WTC11 (cell line): ENCODE results near the gene SRSF2. TPM values are rescaled to one million over a fixed set of nuclear protein-coding genes. Genes with fewer than 3 reads are reported as not detected.

Experiments used
- ATAC-seq: fragments of 200-7000 bp; cut with Tn5 transposase; 2 replicates; pipeline ENCODE4 v1.10.0; 2021; ENCODE audit warnings: mild to moderate bottlenecking, moderate library complexity
- CTCF ChIA-PET: fragments of 300-600 bp; sonication (Branson Sonifier 250); formaldehyde crosslinking; loops from one replicate; lab custom pipeline; 2021; ENCODE audit warnings: antibody characterized with exemption; lab: Charles Lee
- POLR2A ChIA-PET: fragments of 350-600 bp; sonication (Branson Sonifier 250); formaldehyde crosslinking; loops from one replicate; lab custom pipeline; 2021; ENCODE audit warnings: antibody characterized with exemption; lab: Charles Lee
- DNase-seq: peaks from one replicate; pipeline ENCODE4 v3.0.0; 2021; ENCODE audit warnings: low spot score
- H3K27ac Mint-ChIP-seq: 2 replicates; pipeline ENCODE4 v1.8.0; 2021; ENCODE audit warnings: mixed read lengths
- H3K27me3 Mint-ChIP-seq: 2 replicates; pipeline ENCODE4 v1.8.0; 2021; ENCODE audit warnings: low read depth, mild to moderate bottlenecking, moderate library complexity, mixed read lengths
- H3K36me3 Mint-ChIP-seq: 2 replicates; pipeline ENCODE4 v1.8.0; 2021; ENCODE audit warnings: mixed read lengths
- H3K4me1 Mint-ChIP-seq: 2 replicates; pipeline ENCODE4 v1.8.0; 2022; ENCODE audit warnings: mixed read lengths
- H3K4me3 Mint-ChIP-seq: 2 replicates; pipeline ENCODE4 v1.8.0; 2021; ENCODE audit warnings: mild to moderate bottlenecking, moderate library complexity, mixed read lengths
- H3K9me3 Mint-ChIP-seq: 2 replicates; pipeline ENCODE4 v1.8.0; 2021; ENCODE audit warnings: mixed read lengths
- ATF2 ChIP-seq: sonication (generic); formaldehyde crosslinking; IDR thresholded peaks from 2 replicates; pipeline ENCODE4 v1.8.1; 2022; ENCODE audit warnings: low read depth, missing genetic modification reagents, borderline replicate concordance
- CREB1 ChIP-seq: sonication (generic); formaldehyde crosslinking; IDR thresholded peaks from 2 replicates; pipeline ENCODE4 v1.8.0; 2023; ENCODE audit warnings: mild to moderate bottlenecking, missing genetic modification reagents
- ESRRA ChIP-seq: sonication (generic); formaldehyde crosslinking; IDR thresholded peaks from 2 replicates; pipeline ENCODE4 v1.8.1; 2022; ENCODE audit warnings: mild to moderate bottlenecking, missing genetic modification reagents, borderline replicate concordance
- FOXJ3 ChIP-seq: sonication (generic); formaldehyde crosslinking; IDR thresholded peaks from 2 replicates; pipeline ENCODE4 v1.9.0; 2021; ENCODE audit warnings: missing genetic modification reagents, mild to moderate bottlenecking, borderline replicate concordance
- FOXK1 ChIP-seq: sonication (generic); formaldehyde crosslinking; IDR thresholded peaks from 2 replicates; pipeline ENCODE4 v1.8.0; 2022; ENCODE audit warnings: mild to moderate bottlenecking, moderate library complexity, missing genetic modification reagents
- FOXP1 ChIP-seq: sonication (generic); formaldehyde crosslinking; IDR thresholded peaks from 2 replicates; pipeline ENCODE4 v1.8.0; 2022; ENCODE audit warnings: missing genetic modification reagents, mild to moderate bottlenecking, moderate library complexity, borderline replicate concordance
- FOXP4 ChIP-seq: sonication (generic); formaldehyde crosslinking; IDR thresholded peaks from 2 replicates; pipeline ENCODE4 v1.8.0; 2022; ENCODE audit warnings: mild to moderate bottlenecking, missing genetic modification reagents
- HMGA2 ChIP-seq: fragments of 250-450 bp; sonication (Bioruptor Pico); IDR thresholded peaks from 2 replicates; pipeline ENCODE4 v1.4.0; 2021; ENCODE audit warnings: mild to moderate bottlenecking, moderate library complexity
- HMGXB4 ChIP-seq: sonication (generic); formaldehyde crosslinking; IDR thresholded peaks from 2 replicates; pipeline ENCODE4 v1.8.1; 2023; ENCODE audit warnings: mild to moderate bottlenecking, moderate library complexity, missing genetic modification reagents
- IRF1 ChIP-seq: sonication (generic); formaldehyde crosslinking; IDR thresholded peaks from 2 replicates; pipeline ENCODE4 v1.8.0; 2023; ENCODE audit warnings: missing genetic modification reagents
- JAZF1 ChIP-seq: fragments of 250-450 bp; sonication (Bioruptor Pico); IDR thresholded peaks from 2 replicates; pipeline ENCODE4 v1.9.0; 2021; ENCODE audit warnings: moderate library complexity, mild to moderate bottlenecking, inconsistent platforms
- MXD4 ChIP-seq: fragments of 250-450 bp; sonication (Bioruptor Pico); IDR thresholded peaks from 2 replicates; pipeline ENCODE4 v1.8.0; 2021; ENCODE audit warnings: mild to moderate bottlenecking, moderate library complexity, borderline replicate concordance
- NFATC4 ChIP-seq: fragments of 250-450 bp; sonication (Bioruptor Pico); IDR thresholded peaks from 2 replicates; pipeline ENCODE4 v1.9.0; 2021; ENCODE audit warnings: mild to moderate bottlenecking
- STAT6 ChIP-seq: sonication (generic); formaldehyde crosslinking; conservative IDR thresholded peaks from 2 replicates; pipeline ENCODE4 v1.8.1; 2023; ENCODE audit warnings: mild to moderate bottlenecking, low read depth, missing genetic modification reagents, moderate library complexity
- USF1 ChIP-seq: sonication (generic); formaldehyde crosslinking; IDR thresholded peaks from 2 replicates; pipeline ENCODE4 v1.8.0; 2022; ENCODE audit warnings: mild to moderate bottlenecking, missing genetic modification reagents
- ZBTB21 ChIP-seq: sonication (generic); formaldehyde crosslinking; IDR thresholded peaks from 2 replicates; pipeline ENCODE4 v1.8.1; 2023; ENCODE audit warnings: mild to moderate bottlenecking, missing genetic modification reagents, borderline replicate concordance
- ZNF121 ChIP-seq: sonication (generic); formaldehyde crosslinking; IDR thresholded peaks from 2 replicates; pipeline ENCODE4 v1.8.0; 2023; ENCODE audit warnings: missing genetic modification reagents
- ZNF263 ChIP-seq: sonication (generic); formaldehyde crosslinking; IDR thresholded peaks from 2 replicates; pipeline ENCODE4 v1.8.1; 2022; ENCODE audit warnings: low read depth, mild to moderate bottlenecking, moderate library complexity, missing genetic modification reagents
- ZNF317 ChIP-seq: sonication (generic); formaldehyde crosslinking; IDR thresholded peaks from 2 replicates; pipeline ENCODE4 v1.8.1; 2023; ENCODE audit warnings: low read depth, mild to moderate bottlenecking, moderate library complexity, missing genetic modification reagents, borderline replicate concordance
- ZSCAN18 ChIP-seq: fragments of 250-450 bp; sonication (Bioruptor Pico); IDR thresholded peaks from 2 replicates; pipeline ENCODE4 v2.1.2; 2022; ENCODE audit warnings: mild to moderate bottlenecking, moderate library complexity
- total RNA-seq: library from RNA; stranded (reverse); gene quantifications from 3 replicates; pipeline ENCODE4 v1.2.3, GENCODE V29; 2021

Gene SRSF2
- total RNA-seq, 1 experiment from 2014 or later = 355 TPM

GRCh38 chr17:76702076-76702475 lies 35.1 kb downstream of the SRSF2 start:
- DNase-seq = no peak
- POLR2A ChIA-PET = no interaction called here
- H3K9me3 Mint-ChIP-seq = no peaks in the 10 kb centered on the region
- peak overlapping the region; percentile 44; the same call in 1 of the 2 replicates for H3K27ac Mint-ChIP-seq
- no peak overlapping the region for H3K4me3 Mint-ChIP-seq
- ATAC-seq = no peak
- H3K27me3 Mint-ChIP-seq = no peaks in the 10 kb centered on the region
- H3K36me3 Mint-ChIP-seq = peaks cover 3% of the 10 kb centered on the region; the same call in 1 of the 2 replicates
- TF ChIP-seq NFATC4 (CRISPR knock-in tag) (no peak), FOXP4 (CRISPR knock-in tag) (no peak), IRF1 (CRISPR knock-in tag) (no peak), USF1 (CRISPR knock-in tag) (no peak), HMGA2 (no peak), STAT6 (CRISPR knock-in tag) (no peak), MXD4 (no peak), ESRRA (no peak), JAZF1 (CRISPR knock-in tag) (no peak), FOXP1 (CRISPR knock-in tag) (no peak), HMGXB4 (CRISPR knock-in tag) (no peak), ZNF263 (CRISPR knock-in tag) (no peak), CREB1 (CRISPR knock-in tag) (no peak), FOXK1 (CRISPR knock-in tag) (no peak), ZBTB21 (CRISPR knock-in tag) (no peak), FOXJ3 (CRISPR knock-in tag) (no peak), ZNF121 (no peak), ATF2 (CRISPR knock-in tag) (no peak), ZSCAN18 (CRISPR knock-in tag) (no peak), ZNF317 (CRISPR knock-in tag) (no peak)
- peaks cover 43% of the 10 kb centered on the region for H3K4me1 Mint-ChIP-seq
- CTCF ChIA-PET = interaction anchor here (0.8 to 1.8 kb wide), 5 partner anchors 13 to 179 kb away, joined by 4 to 11 read pairs (median 5); no protein-coding TSS in a partner anchor
